HEK293 (cell line): ENCODE measurements around the gene MYOM1.

Source experiments
- CTCF ChIA-PET: fragments of 350-600 bp; formaldehyde crosslinking; extraction: SDS; loops from one replicate; lab custom pipeline; 2021; ENCODE audit warnings: antibody characterized with exemption; lab: Yijun Ruan, JAX
- POLR2A ChIA-PET: fragments of 300-600 bp; formaldehyde crosslinking; extraction: SDS; loops from one replicate; lab custom pipeline; 2020; ENCODE audit warnings: antibody characterized with exemption, inconsistent platforms; lab: Yijun Ruan, JAX
- H3K27ac ChIP-seq: fragments of 200-500 bp; sonication (Bioruptor generic); 2 replicates; pipeline ENCODE4 v1.5.1; 2014; ENCODE audit warnings: low read depth, low read length, control low read depth, inconsistent platforms; ENCODE audit errors: extremely low read depth
- H3K36me3 ChIP-seq, 2 experiments: fragments of 200-500 bp in 1 of 2; sonication (Bioruptor generic) in 1 of 2; 1 replicate in 1 of 2; 2 replicates in 1 of 2; pipeline ENCODE4 v1.5.1; 2014 to 2017; ENCODE audit warnings: inconsistent platforms in 2 of 2, low read length in 2 of 2; ENCODE audit not compliant: control insufficient read depth in 2 of 2, insufficient read depth in 1 of 2
- H3K4me1 ChIP-seq: fragments of 200-500 bp; sonication (Bioruptor generic); 2 replicates; pipeline ENCODE4 v1.5.1; 2014; ENCODE audit warnings: mild to moderate bottlenecking, low read length, inconsistent platforms; ENCODE audit not compliant: control insufficient read depth, insufficient read depth
- H3K4me3 ChIP-seq: 2 replicates; pipeline ENCODE4 v1.5.1; 2011; ENCODE audit warnings: low read depth, mild to moderate bottlenecking, control low read depth, low read length, moderate library complexity
- H3K9me3 ChIP-seq: fragments of 200-500 bp; sonication (Bioruptor generic); 2 replicates; pipeline ENCODE4 v1.5.1; 2014; ENCODE audit warnings: low read depth, low read length, inconsistent platforms; ENCODE audit not compliant: control insufficient read depth, insufficient read depth
- KLF1 ChIP-seq: fragments of 450-650 bp; formaldehyde crosslinking; IDR thresholded peaks from 2 replicates; pipeline ENCODE4 v1.5.1; 2016; ENCODE audit warnings: missing biosample characterization, missing genetic modification characterization
- MZF1 ChIP-seq: fragments of 450-650 bp; formaldehyde crosslinking; IDR thresholded peaks from 2 replicates; pipeline ENCODE4 v1.5.1; 2017; ENCODE audit warnings: missing biosample characterization, missing genetic modification characterization, borderline replicate concordance
- SCRT2 ChIP-seq: fragments of 450-650 bp; formaldehyde crosslinking; IDR thresholded peaks from 2 replicates; pipeline ENCODE4 v1.5.1; 2016; ENCODE audit warnings: missing biosample characterization, missing genetic modification characterization
- SP7 ChIP-seq: fragments of 450-650 bp; formaldehyde crosslinking; IDR thresholded peaks from 2 replicates; pipeline ENCODE4 v1.5.1; 2016; ENCODE audit warnings: missing biosample characterization, missing genetic modification characterization
- ZFP3 ChIP-seq: fragments of 450-650 bp; formaldehyde crosslinking; IDR thresholded peaks from 2 replicates; pipeline ENCODE4 v1.5.1; 2016; ENCODE audit warnings: low read depth, missing biosample characterization, missing genetic modification characterization
- ZNF114 ChIP-seq: fragments of 450-650 bp; formaldehyde crosslinking; IDR thresholded peaks from 2 replicates; pipeline ENCODE4 v1.5.0; 2017; ENCODE audit warnings: missing biosample characterization, missing genetic modification characterization
- ZNF169 ChIP-seq: fragments of 450-650 bp; formaldehyde crosslinking; IDR thresholded peaks from 2 replicates; pipeline ENCODE4 v1.5.1; 2016; ENCODE audit warnings: missing biosample characterization, missing genetic modification characterization
- ZNF2 ChIP-seq: fragments of 450-650 bp; formaldehyde crosslinking; IDR thresholded peaks from 2 replicates; pipeline ENCODE4 v1.5.1; 2016; ENCODE audit warnings: missing biosample characterization, missing genetic modification characterization
- ZNF221 ChIP-seq: fragments of 450-650 bp; formaldehyde crosslinking; IDR thresholded peaks from 2 replicates; pipeline ENCODE4 v1.5.1; 2017; ENCODE audit warnings: missing biosample characterization, missing genetic modification characterization, borderline replicate concordance
- ZNF324 ChIP-seq: fragments of 450-650 bp; formaldehyde crosslinking; IDR thresholded peaks from 2 replicates; pipeline ENCODE4 v1.5.1; 2016; ENCODE audit warnings: missing biosample characterization, missing genetic modification characterization
- ZNF341 ChIP-seq: fragments of 450-650 bp; formaldehyde crosslinking; IDR thresholded peaks from 2 replicates; pipeline ENCODE4; 2016; ENCODE audit warnings: low read depth, missing biosample characterization, missing genetic modification characterization
- ZNF391 ChIP-seq: fragments of 450-650 bp; formaldehyde crosslinking; IDR thresholded peaks from 2 replicates; pipeline ENCODE4 v1.5.1; 2016; ENCODE audit warnings: low read depth, missing biosample characterization, missing genetic modification characterization, borderline replicate concordance
- ZNF394 ChIP-seq: fragments of 450-650 bp; formaldehyde crosslinking; IDR thresholded peaks from 2 replicates; pipeline ENCODE4 v1.5.1; 2016; ENCODE audit warnings: missing biosample characterization, missing genetic modification characterization, mild to moderate bottlenecking, moderate library complexity, borderline replicate concordance
- ZNF433 ChIP-seq: fragments of 450-650 bp; formaldehyde crosslinking; IDR thresholded peaks from 2 replicates; pipeline ENCODE4 v1.5.1; 2016; ENCODE audit warnings: missing biosample characterization, missing genetic modification characterization, low read depth
- ZNF513 ChIP-seq: fragments of 450-650 bp; IDR thresholded peaks from 2 replicates; pipeline ENCODE4 v1.5.1; 2018; ENCODE audit warnings: missing biosample characterization, missing genetic modification characterization
- ZNF521 ChIP-seq: fragments of 450-650 bp; formaldehyde crosslinking; IDR thresholded peaks from 2 replicates; pipeline ENCODE4 v1.5.1; 2017; ENCODE audit warnings: missing biosample characterization, mild to moderate bottlenecking, missing genetic modification characterization
- ZNF530 ChIP-seq: fragments of 450-650 bp; formaldehyde crosslinking; IDR thresholded peaks from 2 replicates; pipeline ENCODE4 v1.5.1; 2016; ENCODE audit warnings: low read depth, missing biosample characterization, missing genetic modification characterization
- ZNF585B ChIP-seq: fragments of 450-650 bp; formaldehyde crosslinking; IDR thresholded peaks from 2 replicates; pipeline ENCODE4 v1.5.1; 2016; ENCODE audit warnings: missing biosample characterization, missing genetic modification characterization
- ZNF645 ChIP-seq: fragments of 450-650 bp; formaldehyde crosslinking; IDR thresholded peaks from 2 replicates; pipeline ENCODE4; 2016; ENCODE audit warnings: missing biosample characterization, missing genetic modification characterization
- ZNF701 ChIP-seq: fragments of 450-650 bp; formaldehyde crosslinking; IDR thresholded peaks from 2 replicates; pipeline ENCODE4 v1.5.1; 2016; ENCODE audit warnings: missing biosample characterization, missing genetic modification characterization
- ZNF785 ChIP-seq: fragments of 450-650 bp; formaldehyde crosslinking; IDR thresholded peaks from 2 replicates; pipeline ENCODE4 v1.5.1; 2016; ENCODE audit warnings: missing biosample characterization, missing genetic modification characterization
- ZSCAN16 ChIP-seq: fragments of 450-650 bp; formaldehyde crosslinking; IDR thresholded peaks from 2 replicates; pipeline ENCODE4 v1.5.1; 2016; ENCODE audit warnings: missing biosample characterization, missing genetic modification characterization
- ZSCAN4 ChIP-seq: fragments of 450-650 bp; formaldehyde crosslinking; IDR thresholded peaks from 2 replicates; pipeline ENCODE4 v1.5.1; 2017; ENCODE audit warnings: missing biosample characterization, missing genetic modification characterization
- ZXDB ChIP-seq: fragments of 450-650 bp; formaldehyde crosslinking; IDR thresholded peaks from 2 replicates; pipeline ENCODE4 v1.5.1; 2016; ENCODE audit warnings: missing biosample characterization, missing genetic modification characterization

MYOM1 gene

GRCh38 chr18:3035635-3036034, 184.1 kb downstream of the MYOM1 start:
- no peak for TF ChIP-seq MZF1 (tag by site-specific recombination)
- no peak for TF ChIP-seq ZNF645 (tag by site-specific recombination)
- no peak for TF ChIP-seq ZXDB
- no peak for TF ChIP-seq ZNF701 (tag by site-specific recombination)
- TF ChIP-seq ZNF114 (tag by site-specific recombination) = no peak
- no peak for TF ChIP-seq ZFP3 (tag by site-specific recombination)
- TF ChIP-seq ZSCAN16 = no peak
- TF ChIP-seq ZNF585B (tag by site-specific recombination) = no peak
- TF ChIP-seq SCRT2 = no peak
- no peak for TF ChIP-seq KLF1 (tag by site-specific recombination)
- TF ChIP-seq ZNF169 (tag by site-specific recombination) = no peak
- TF ChIP-seq, all 188 proteins: peak for 0
- H3K4me3 ChIP-seq = no peak overlapping the region
- H3K4me1 ChIP-seq = 0 out of 2 replicates have a peak, but pooled peaks cover 2% of the 10 kb centered on the region
- no peaks in the 10 kb centered on the region for H3K36me3 ChIP-seq
- ChIA-PET POLR2A (no interaction called here), CTCF (interaction anchor here (0.6 to 1.0 kb wide), 2 partner anchors 27 to 93 kb away, joined by 3 to 4 read pairs; no protein-coding TSS in a partner anchor)
- H3K27ac ChIP-seq = no peak overlapping the region
- no peaks in the 10 kb centered on the region for H3K9me3 ChIP-seq

- TF ChIP-seq ZNF521 = no peak
- TF ChIP-seq ZSCAN4 (tag by site-specific recombination) = no peak
- no peak for TF ChIP-seq ZNF433 (tag by site-specific recombination)
- no peak for TF ChIP-seq ZNF785
- TF ChIP-seq ZNF221 (tag by site-specific recombination) = no peak
- no peak for TF ChIP-seq ZNF341 (tag by site-specific recombination)
- no peak for TF ChIP-seq ZNF2
- no peak for TF ChIP-seq ZNF324 (tag by site-specific recombination)
- TF ChIP-seq ZNF391 (tag by site-specific recombination) = no peak
- no peak for TF ChIP-seq ZNF394 (tag by site-specific recombination)
- no peak for TF ChIP-seq ZNF530 (tag by site-specific recombination)
- TF ChIP-seq ZNF513 = no peak
- TF ChIP-seq SP7 (tag by site-specific recombination) = no peak
- TF ChIP-seq, all 188 proteins: peak for 0
- no peaks in the 10 kb centered on the region for H3K4me1 ChIP-seq
- H3K27ac ChIP-seq = no peak overlapping the region
- no peak overlapping the region for H3K4me3 ChIP-seq
- ChIA-PET CTCF (interaction anchor here (0.7 kb wide), 1 partner anchor 120 kb away, joined by 3 read pairs; no protein-coding TSS in a partner anchor), POLR2A (no interaction called here)
- no peaks in the 10 kb centered on the region for H3K9me3 ChIP-seq
- no peaks in the 10 kb centered on the region for H3K36me3 ChIP-seq
Observed at GRCh38 chr18:3032721-3033120, 187.0 kb downstream of the MYOM1 start.
